A673 (cell line): Measurements from ENCODE around the gene GPHN. TPM values are rescaled to one million over a fixed set of nuclear protein-coding genes. Genes with fewer than 3 reads are reported as not detected.

Experiments used
- BruUV-seq: library from RNA; stranded (reverse); fragments of 400-500 nt; replicated peaks from 2 replicates; lab custom pipeline; 2021; lab: Mats Ljungman, UMichigan
- CTCF ChIA-PET: fragments of 300-600 bp; sonication (Branson Sonifier 250); formaldehyde crosslinking; loops from one replicate; lab custom pipeline; 2022; ENCODE audit warnings: antibody characterized with exemption; lab: Charles Lee
- POLR2A ChIA-PET: fragments of 300-600 bp; sonication (Branson Sonifier 250); formaldehyde crosslinking; loops from one replicate; lab custom pipeline; 2022; ENCODE audit warnings: antibody characterized with exemption; ENCODE audit not compliant: low non-redundant PET; lab: Charles Lee
- DNase-seq: peaks from one replicate; pipeline ENCODE4 v3.0.0-alpha.2; 2015; ENCODE audit warnings: low spot score
- H3K27ac ChIP-seq: fragments of 200-600 bp; sonication (generic); 2 replicates; pipeline ENCODE4 v1.5.1; 2016; ENCODE audit warnings: mixed run types, low read depth, mild to moderate bottlenecking, mixed read lengths, antibody characterized with exemption, low read length; ENCODE audit not compliant: poor library complexity, severe bottlenecking
- H3K27me3 ChIP-seq: fragments of 200-600 bp; sonication (generic); replicated peaks from 2 replicates; pipeline ENCODE4 v1.6.1; 2017; ENCODE audit warnings: mixed run types, low read depth, mild to moderate bottlenecking, mixed read lengths, antibody characterized with exemption, low read length; ENCODE audit not compliant: insufficient read depth, poor library complexity
- H3K36me3 ChIP-seq: fragments of 200-600 bp; sonication (generic); 2 replicates; pipeline ENCODE4 v1.6.1; 2016; ENCODE audit warnings: mixed run types, mild to moderate bottlenecking, mixed read lengths, antibody characterized with exemption, low read length; ENCODE audit not compliant: insufficient read depth, poor library complexity, severe bottlenecking
- H3K4me1 ChIP-seq: fragments of 200-600 bp; sonication (generic); 2 replicates; pipeline ENCODE4 v1.6.1; 2017; ENCODE audit warnings: mixed run types, mild to moderate bottlenecking, mixed read lengths, antibody characterized with exemption, low read length; ENCODE audit not compliant: insufficient read depth, poor library complexity, severe bottlenecking
- H3K4me3 ChIP-seq: fragments of 200-600 bp; sonication (generic); 2 replicates; pipeline ENCODE4 v1.5.1; 2016; ENCODE audit warnings: low read depth, mixed run types, mild to moderate bottlenecking, mixed read lengths, low read length; ENCODE audit not compliant: poor library complexity, severe bottlenecking
- H3K9me3 ChIP-seq: fragments of 200-600 bp; sonication (generic); 2 replicates; pipeline ENCODE4 v1.6.1; 2016; ENCODE audit warnings: mixed run types, low read depth, mild to moderate bottlenecking, mixed read lengths, antibody characterized with exemption, low read length; ENCODE audit not compliant: poor library complexity, severe bottlenecking
- CTCF ChIP-seq: fragments of 300-800, 200-600 bp; sonication (generic); conservative IDR thresholded peaks from 2 replicates; pipeline ENCODE4 v1.5.1; 2017; ENCODE audit warnings: low read depth, mild to moderate bottlenecking, antibody characterized with exemption, low read length, moderate library complexity, mixed read lengths
- EZH2 ChIP-seq: fragments of 200-600 bp; sonication (generic); IDR thresholded peaks from 2 replicates; pipeline ENCODE4 v1.6.1; 2017; ENCODE audit warnings: borderline replicate concordance, low read depth, mild to moderate bottlenecking, mixed read lengths, antibody characterized with exemption, low read length; ENCODE audit not compliant: poor library complexity, severe bottlenecking
- intact Hi-C: fragments of 100-400 bp; cut with micrococcal nuclease; formaldehyde crosslinking; loops from one replicate; pipeline ENCODE4 v1.10.0; 2022; ENCODE audit not compliant: unreplicated experiment
- total RNA-seq: library from RNA; stranded (reverse); gene quantifications from 2 replicates; pipeline ENCODE4 v1.2.3, GENCODE V29; 2021

The GPHN gene
- total RNA-seq, 1 experiment from 2014 or later, result 30.3 TPM

- no peaks in the 10 kb centered on the region for H3K36me3 ChIP-seq
- no peaks in the 10 kb centered on the region for H3K4me1 ChIP-seq
- BruUV-seq, result no TSS peak
- H3K4me3 ChIP-seq, result no peak within 1 kb of the TSS
- no peaks in the 10 kb centered on the region for H3K27me3 ChIP-seq
- intact Hi-C loops, result no loop called here
- DNase-seq, result no peak
- no peak for TF ChIP-seq CTCF
- TF ChIP-seq EZH2, result no peak
- no peak within 1 kb of the TSS for H3K27ac ChIP-seq
- CTCF ChIA-PET, result no interaction called here
- no peaks in the 10 kb centered on the region for H3K9me3 ChIP-seq
- POLR2A ChIA-PET, result no interaction called here
Observed at GRCh38 chr14:66485910-66486421, 22.0 kb upstream of the GPHN start, which contains the start of gene CCDC196. TSS of gene CCDC196 (plus strand) at chr14:66486371. CDS start at chr14:66486503, 132 bp downstream.

DNA sequence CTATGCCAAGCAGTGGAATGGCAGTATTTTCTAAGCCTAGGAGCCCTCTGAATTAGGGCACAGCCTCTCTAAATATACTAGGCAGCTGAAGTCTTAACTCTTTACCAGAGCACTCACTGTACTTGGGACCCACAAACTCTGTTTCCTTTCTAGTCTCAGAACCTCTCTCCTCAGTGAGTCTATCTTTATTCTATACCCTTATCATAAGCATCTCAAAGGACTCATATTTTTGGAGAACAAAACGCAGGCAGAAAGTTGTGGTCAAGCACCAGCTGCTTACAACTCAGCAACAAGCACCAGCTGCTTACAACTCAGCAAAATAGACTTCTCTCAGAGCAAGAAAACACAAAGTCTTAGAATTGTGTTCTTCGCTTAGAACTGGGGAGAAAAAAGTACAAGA lies 20.8 kb upstream of the GPHN start:
- no TSS peak for BruUV-seq
- Histone ChIP-seq H3K36me3 (no peaks in the 10 kb centered on the region), H3K27ac (no peak overlapping the region), H3K27me3 (no peaks in the 10 kb centered on the region), H3K9me3 (no peaks in the 10 kb centered on the region), H3K4me3 (no peak overlapping the region), H3K4me1 (no peaks in the 10 kb centered on the region)
- ChIA-PET CTCF (no interaction called here), POLR2A (no interaction called here)
- intact Hi-C loops, result no loop called here
- no peak for DNase-seq
- TF ChIP-seq CTCF, result no peak
- no peak for TF ChIP-seq EZH2

DNA sequence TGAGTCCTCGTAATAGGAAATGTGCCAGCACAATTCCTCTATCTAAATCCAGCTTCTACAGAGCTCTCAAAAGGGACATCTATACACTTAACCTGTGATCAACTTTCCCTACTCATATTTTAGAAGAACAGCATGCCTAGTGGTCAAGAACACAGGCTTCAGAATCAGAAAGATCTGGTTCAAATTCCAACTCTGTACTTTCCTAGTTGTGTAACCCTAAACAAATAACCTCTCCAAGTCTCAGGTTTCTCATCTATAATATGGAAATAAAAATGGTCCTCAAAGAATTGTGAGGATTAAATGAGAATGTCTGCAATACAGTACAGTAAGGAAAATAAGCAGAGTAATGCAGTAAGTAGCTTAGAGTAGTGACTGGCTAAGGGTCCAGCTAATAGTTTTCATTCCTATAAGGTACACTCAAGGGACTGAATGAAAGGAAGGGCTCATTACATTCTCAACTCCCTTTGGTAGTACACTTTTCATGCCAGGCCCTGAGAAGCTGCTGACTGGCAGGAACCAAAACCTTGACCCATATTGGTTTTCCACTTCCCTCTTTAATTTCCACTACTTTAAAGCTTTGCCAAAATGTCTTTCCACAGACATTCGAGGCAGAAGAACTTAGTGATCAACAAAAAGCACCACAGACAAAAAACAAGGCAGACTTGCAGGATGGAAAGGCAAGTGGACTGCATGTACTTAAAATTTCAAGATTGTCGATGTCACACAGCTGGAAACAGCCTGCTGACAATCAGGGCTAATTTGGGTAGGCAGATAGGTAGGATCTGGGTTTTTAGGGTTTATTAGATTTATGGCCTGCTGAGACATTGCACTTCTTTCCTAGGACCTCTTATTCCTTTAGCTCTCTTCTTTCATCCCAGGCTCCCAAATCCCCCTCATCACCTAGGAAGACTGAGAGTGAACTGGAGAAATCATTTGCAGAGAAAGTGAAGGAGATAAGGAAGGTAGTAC lies 17.5 kb upstream of the GPHN start:
- Histone ChIP-seq H3K27me3 (no peaks in the 10 kb centered on the region), H3K4me1 (no peaks in the 10 kb centered on the region), H3K36me3 (no peaks in the 10 kb centered on the region), H3K9me3 (no peaks in the 10 kb centered on the region), H3K27ac (no peak overlapping the region), H3K4me3 (no peak overlapping the region)
- no peak for DNase-seq
- TF ChIP-seq CTCF, result no peak
- TF ChIP-seq EZH2, result no peak
- no TSS peak for BruUV-seq
- intact Hi-C loops, result no loop called here
- ChIA-PET CTCF (no interaction called here), POLR2A (no interaction called here)
